Measurements from ENCODE around the gene TRPM3.

TRPM3 gene

DNA sequence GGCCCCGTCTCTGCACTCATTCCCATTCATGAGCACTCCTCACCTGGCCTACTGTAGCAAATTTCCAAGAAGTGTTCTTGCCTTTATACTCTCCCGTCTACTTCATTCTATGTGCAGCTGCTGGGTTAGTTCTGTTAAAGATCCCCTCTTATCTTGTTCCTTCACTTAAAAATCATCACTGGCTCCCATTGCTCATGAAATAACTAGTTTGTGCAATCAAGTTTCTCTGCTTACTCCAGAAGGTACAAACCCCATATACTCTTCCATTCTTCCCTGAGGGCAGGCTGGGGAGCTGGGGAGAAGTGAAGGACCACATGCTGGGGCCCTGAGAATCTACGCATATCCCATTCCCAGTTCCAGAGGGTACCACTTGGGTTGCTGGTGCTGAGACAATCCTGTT is 622.6 kb downstream of the TRPM3 start:
- no peak for DNase-seq

DNA sequence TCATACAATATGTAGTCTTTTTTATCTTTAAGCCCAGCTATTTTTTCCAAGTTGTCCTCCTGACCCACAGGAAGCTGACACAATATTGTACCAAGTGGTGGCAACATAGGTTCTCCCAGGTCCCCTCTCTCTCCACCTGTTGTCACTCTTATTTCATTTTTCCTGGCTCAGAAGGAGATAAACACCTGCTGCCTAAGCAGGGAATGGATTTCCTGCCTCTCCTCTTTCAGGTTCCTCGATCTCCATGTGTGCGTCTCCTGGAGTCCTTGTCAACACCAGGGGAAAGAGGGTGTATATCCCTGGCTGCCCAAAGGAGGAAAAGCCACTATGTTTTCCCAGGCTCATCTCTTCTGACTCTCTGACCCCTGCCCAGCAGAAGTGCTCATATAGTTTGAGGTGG is 625.2 kb downstream of the TRPM3 start:
- no peak for DNase-seq

DNA sequence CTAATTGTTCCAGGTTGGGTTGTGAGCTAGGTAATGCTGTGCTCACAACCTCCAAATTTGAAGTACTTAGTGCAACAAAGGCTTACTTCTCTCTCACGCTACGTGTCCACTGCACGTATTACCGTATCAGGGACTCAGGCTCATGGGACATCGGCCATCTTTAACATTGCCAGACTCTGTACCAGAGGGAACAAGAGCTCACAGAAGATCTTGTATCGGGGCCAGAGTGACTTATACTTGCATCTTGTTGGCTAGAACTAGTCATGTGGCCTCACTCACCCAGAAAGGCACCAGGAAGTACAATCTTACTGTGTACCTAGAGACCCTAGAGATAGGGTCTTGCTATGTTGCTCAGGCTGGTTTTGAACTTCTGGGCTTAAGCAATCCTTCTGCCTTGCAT is 625.9 kb downstream of the TRPM3 start:
- DNase-seq: no peak

DNA sequence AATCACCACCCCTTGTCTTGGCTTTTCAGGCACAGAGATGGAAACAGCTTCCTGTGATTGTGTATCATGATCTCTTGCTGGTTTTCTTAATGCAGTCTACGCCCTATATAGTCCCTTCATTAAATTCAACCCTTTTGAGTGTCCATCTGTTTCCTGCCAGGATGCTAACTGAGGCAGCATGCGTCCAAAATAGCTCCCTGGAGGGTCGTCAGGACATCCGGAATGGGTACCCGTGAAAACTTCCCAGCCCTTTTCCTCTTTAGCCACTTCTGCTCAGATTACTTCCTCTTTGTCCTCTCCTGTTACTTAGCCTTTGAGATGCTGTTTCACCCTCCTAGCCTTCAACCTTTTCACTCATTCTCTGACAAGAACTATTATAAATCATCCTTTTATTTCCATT is 627.2 kb downstream of the TRPM3 start:
- DNase-seq: no peak

DNA sequence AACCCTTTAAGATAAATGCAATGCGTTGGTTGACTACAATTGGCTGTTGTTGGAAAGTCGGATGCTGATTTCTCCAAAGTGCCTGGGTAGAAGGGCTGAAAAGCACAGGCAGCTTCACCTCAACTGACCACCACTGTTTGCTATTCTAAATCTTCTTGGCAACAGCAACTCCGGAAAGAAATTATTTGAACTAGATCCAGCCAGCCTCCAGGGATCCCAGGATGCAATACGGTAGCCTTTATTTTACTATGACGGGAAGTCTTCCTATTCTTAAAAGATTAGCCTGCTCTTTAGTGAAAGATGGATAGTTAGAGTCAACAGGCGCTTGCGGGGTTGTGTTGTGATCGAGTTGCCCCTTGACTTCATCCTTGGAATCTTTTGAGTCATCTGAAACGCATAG is 628.4 kb downstream of the TRPM3 start:
- no peak for DNase-seq

DNA sequence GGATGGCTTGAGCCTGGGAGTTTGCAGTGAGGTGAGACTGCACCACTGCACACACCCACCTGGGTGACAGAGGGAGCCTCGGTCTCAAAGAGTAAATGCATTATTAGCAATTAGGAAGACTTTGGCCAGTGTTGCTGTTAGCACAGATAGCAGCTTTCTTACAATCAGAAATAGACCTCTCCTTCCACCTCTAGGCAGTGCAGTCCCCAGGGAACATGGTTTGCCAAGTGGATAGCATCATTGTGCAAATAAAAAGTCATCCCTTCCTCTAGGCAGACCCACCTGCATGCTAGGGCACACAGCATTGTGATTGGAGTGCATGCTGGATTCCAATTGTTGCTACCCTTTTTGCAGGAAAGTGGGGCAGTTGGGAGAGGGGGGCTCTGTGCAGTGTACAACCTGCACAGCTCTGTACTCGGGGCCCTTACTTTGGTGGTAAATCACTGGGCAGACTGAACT is 629.1 kb downstream of the TRPM3 start:
- DNase-seq: no peak

DNA sequence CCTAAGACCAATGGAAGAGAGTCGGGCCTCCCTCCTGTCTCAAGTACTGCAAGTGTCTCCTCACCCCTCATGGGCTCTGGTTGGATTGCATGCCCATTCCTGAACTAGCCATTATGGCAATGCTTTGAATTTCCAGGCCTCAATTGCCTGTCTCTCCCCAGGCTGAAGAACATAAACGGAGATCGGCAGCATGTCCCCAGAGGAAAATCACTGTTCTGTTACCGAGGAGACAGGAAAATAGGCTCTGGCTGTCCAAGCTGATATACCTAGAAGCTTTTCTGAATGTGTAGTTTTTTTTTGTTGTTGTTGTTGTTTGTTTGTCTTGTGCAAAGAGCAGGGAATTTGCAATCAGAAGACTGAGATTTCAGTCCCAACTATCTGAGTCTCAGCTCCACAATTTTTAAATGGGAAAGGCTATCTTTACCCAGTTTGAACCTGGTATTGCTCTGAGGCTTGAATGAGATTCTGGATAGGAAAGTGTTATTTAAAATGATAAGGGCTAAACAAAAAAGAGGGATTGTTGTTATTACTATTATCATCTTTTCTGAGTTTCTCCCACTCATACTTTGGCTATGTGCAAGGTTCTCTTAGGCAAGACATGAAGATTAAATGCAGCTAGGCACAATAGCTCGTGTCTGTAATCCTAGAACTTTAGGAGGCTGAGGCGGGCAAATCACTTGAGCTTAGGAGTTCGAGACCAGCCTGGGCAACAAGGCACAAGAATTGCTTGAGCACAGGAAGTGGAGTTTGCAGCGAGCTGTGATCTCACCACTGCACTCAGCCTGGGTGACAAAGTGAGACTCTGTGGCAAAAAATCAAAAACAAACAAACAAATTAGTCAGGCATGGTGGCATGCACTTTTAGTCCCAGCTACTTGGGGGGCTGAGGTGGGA is 629.7 kb downstream of the TRPM3 start:
- no peak for DNase-seq

DNA sequence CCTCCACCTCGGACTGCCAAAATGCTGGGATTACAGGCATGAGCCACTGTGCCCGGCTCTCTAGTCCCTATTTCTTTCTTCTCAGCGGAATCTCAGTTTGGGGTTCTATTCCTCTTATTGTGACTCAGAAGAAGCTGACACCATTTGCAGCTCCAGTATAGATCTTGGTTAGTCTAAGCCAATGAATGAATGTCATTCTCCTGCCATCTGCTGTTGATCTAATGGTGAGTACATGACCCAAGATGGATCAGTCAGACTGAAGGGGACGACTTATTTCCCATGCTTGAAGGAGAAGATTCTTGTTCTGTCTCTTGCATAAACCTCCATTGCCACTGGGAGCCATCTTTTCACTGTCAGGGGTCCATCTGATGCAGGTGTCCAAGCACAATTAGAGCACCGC is 630.9 kb downstream of the TRPM3 start:
- DNase-seq: no peak

DNA sequence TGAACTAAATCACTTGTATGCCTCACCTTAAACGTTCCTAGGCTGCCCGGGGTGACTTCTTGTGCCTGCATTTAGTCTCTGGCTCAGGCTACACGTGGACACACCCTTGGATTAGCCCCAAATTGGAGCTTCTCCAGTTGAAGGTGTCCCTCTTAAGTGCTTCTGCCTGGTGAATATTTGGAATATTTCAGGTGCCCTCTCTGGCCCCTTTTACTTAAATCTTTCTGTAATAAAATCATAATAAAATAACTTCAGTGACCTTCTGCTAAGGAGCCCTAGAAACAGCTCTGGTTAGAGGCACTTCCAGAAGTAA is 632.7 kb downstream of the TRPM3 start:
- no peak for DNase-seq

DNA sequence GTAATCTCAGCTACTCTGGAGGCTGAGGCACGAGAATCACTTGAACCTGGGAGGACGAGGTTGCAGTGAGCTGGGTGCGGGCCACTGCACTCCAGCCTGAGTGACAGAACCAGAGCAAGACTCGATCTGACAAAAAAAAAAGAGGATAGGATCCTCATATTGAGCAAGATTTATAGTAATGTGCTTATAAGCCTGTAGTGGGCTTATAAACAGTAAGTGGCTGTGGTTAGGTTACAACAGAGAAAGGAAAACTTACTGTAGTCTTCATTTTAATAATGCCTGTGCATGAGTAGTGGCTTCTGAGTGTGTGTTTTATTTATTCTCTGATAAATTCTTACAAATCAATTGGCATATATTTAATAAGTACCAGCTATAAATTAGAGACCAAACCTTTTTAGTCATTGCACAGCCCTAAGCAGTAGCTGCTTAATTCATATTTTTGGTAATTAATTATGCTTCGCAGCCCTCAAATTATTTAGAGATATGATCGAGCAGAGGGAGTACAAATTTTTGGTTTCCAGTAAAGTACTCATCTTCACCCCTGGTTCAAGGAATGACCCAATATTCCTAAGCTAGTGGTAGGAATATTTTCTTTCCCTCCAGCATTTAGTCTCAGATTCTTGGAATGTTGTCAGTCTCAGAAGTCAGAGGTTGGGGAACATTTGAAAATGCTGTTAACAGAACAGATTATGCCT is 633.2 kb downstream of the TRPM3 start:
- DNase-seq: no peak

DNA sequence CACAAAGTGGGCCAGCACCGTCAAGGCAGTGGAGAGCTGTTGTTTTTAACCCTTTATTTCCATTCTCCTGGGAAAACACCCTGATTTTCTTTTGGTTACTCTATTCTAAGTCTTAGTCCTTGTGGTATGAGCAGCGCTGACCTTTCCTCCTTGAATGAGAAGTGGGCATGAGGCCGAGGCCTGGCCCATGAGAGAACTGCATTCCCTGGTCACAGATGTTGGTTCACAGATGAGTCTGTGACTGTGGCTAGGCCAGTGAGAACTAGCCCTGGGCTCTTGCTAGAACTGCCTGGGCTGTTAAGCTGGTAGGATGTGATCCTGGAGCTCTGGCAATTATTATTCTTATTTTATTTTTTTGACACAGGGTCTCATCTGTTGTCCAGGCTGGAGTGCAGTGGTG is 635.3 kb downstream of the TRPM3 start:
- DNase-seq: no peak

DNA sequence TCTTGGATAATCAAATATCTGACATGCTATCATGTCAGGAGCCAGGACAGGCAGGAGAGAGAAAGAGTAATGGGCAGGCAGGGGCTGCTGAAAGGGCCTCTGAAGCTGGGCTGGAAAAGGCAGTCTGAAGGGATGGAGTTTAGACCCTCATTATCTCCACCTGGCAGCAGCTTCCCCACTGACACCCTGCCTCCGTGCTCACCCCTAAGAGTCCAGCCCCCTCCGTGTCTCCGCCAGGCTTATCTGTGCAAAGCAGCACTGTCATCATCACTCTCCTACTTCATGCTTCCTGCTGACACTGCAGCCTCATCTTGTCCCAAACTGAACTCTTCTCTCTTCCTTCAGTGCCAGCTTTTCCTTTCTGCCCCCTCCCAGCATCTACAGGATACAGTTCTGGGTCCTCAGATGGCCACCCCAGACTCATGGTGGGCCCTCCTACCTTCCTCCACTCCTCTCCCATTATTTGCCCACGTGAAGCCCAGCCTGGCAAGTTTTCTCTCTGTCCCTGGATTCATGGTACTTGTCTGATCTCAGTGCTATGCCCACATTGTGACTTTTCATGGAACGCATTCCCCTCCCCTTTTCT is 636.1 kb downstream of the TRPM3 start:
- DNase-seq: no peak

DNA sequence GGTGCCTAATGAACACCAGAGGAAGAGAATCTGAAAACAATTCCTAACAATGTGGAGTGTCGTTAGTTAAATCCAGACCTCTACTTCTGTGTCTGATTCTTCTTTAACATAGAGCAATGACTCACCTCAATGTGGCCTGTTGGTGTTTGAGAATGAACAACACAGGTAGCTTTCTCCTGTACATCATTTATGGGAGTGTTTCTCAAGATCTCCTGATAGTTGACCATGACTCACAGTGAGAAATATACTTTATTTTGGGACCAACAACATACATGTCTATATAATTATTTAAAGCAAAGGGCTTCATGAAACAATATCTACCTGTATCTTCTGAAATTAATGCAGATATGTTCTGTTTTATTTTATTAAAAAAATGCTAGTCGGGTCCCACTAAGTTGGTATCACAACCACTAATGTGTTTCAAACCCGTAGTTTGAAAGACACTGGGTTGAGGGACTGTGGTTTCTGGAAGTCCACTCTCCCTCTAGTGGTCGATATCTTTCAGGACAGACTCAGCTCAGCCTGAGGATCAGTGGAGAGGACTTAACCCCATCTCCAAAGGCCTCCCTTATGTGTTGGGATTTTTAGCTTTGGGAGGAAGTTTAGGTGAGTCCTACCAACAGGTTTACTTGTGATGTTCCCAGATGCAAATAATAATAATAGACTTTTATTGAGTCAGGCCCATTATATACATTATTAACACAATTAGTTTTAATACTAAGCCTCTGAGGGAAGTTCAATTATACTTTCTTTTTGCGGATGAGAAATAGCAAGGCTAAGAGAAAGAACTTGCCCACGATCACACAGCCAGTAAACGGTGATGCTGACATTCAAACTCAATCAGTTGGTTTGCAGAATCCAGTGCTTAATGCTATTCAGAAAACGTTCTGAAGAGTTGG is 636.9 kb downstream of the TRPM3 start:
- peak; percentile 6 for DNase-seq

DNA sequence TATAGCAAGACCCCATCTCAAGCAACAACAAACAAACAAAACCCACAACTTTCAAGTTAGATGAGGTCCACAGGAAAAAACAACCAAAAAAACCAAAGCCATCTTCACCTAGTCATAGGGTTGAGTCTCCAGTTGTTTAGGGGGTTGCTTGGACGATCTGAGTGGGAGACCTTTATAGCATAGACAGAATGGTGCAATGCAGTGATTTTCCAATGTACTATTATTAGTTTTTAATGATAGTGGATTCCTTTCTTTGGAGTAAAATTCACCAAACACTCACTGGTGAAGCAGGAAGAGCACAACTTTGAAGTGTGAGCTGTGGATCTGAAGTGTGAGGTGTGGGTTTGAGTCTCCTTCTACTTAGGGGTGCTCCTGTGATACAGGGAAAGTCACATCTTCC is 640.0 kb downstream of the TRPM3 start:
- DNase-seq: no peak

DNA sequence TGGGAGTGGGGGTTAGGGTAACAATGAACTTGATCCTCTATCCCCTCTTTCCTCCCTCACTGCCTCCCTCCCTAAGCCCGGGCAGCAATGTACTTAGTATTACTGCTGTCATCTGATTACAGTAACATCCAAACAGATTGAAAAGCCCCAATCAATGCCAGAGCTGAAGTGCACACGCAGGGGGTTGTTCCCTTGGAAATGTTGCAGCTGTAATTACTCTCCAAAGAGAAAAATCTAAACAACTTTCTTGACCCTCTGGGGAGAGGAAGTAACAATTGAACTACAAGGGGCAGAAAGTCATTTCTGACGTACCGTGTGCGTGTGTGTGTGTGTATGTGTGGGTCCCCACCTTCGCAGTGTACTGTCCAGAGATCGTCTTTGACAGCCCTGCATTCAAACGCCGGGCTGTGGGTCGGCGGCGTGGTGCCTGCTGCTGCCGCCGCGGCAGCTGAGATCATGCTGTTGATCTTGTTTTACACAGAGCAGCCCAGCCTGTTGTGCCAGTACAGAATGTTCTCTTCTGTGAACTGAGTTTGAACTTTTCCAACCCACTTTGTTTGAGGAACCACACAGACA is 640.9 kb downstream of the TRPM3 start:
- no peak for DNase-seq

DNA sequence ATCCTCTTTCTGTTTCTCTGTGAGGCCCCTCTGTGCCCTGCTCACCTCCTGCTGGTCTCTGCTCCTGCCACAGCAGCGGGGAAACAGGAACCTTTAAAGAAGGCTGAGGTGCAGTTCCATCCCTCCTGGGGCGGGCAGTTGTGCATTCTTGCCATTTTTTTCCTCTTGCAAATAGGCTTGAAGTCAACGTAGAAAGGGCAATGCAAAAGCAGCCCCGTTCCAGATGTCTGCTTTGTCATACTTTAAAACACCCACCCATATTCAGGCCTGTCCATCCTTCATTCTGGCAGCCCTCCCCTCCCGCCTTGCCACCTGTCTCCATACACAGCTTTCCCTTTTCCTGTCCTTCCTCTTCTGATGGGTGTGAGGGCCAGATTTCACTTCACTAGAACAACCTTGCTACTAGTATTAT is 641.5 kb downstream of the TRPM3 start:
- no peak for DNase-seq

All from NCI-H1048 (cell line).